ENCODE measurements around the gene NOD2. TPM values are rescaled to one million over a fixed set of nuclear protein-coding genes. Genes with fewer than 3 reads are reported as not detected.

NOD2 gene
- total RNA-seq, 1 experiment from 2014 or later: not detected

GRCh38 chr16:50747207-50747956 is 54.0 kb downstream of the NOD2 start:
- H3K9me3 ChIP-seq (ENCODE audit: control insufficient read depth, insufficient read depth, low read depth, low read length): no peaks in the 10 kb centered on the region
- DNase-seq (ENCODE audit: low read depth, low spot score): no peak
- no peak overlapping the region for H3K27ac ChIP-seq (ENCODE audit: low read length)
- POLR2A ChIA-PET: no interaction called here
- no TSS peak for BruUV-seq (replicated peaks)
- no peaks in the 10 kb centered on the region for H3K27me3 ChIP-seq (ENCODE audit: control insufficient read depth, insufficient read depth, low read length)
- intact Hi-C loops (cut with micrococcal nuclease; ENCODE audit: unreplicated experiment): no loop called here
- TF ChIP-seq CTCF (IDR thresholded peaks at IDR 0.05) (peak; percentile 27; the same call in 1 of the 2 replicates), TCF7L2 (IDR thresholded peaks at IDR 0.05; ENCODE audit: low read depth, low read length) (no peak), REST (IDR thresholded peaks at IDR 0.05; ENCODE audit: insufficient read depth in 1 of 2, low read depth in 2 of 2, low read length in 1 of 2) (no peak), POLR2AphosphoS5 (IDR thresholded peaks at IDR 0.05; ENCODE audit: low read depth, low read length) (no peak), SIN3A (IDR thresholded peaks at IDR 0.05; ENCODE audit: borderline replicate concordance, insufficient read depth, low read depth, low read length) (no peak)
- H3K36me3 ChIP-seq (ENCODE audit: control insufficient read depth, insufficient read depth, low read length): no peaks in the 10 kb centered on the region
- CTCF ChIA-PET: no interaction called here
- in situ Hi-C loops (cut with HindIII; ENCODE audit: low pct_unique_long_range_greater_than_20kb, low sequenced_read_pairs): no loop called here
- no peak for ATAC-seq
- no peak overlapping the region for H3K4me3 ChIP-seq (ENCODE audit: low read depth in 2 of 2, low read length in 2 of 2)
- H3K4me1 ChIP-seq (ENCODE audit: control insufficient read depth, insufficient read depth, low read length): no peaks in the 10 kb centered on the region

- no peaks in the 10 kb centered on the region for H3K4me1 ChIP-seq (ENCODE audit: control insufficient read depth, insufficient read depth, low read length)
- in situ Hi-C loops (cut with HindIII; ENCODE audit: low pct_unique_long_range_greater_than_20kb, low sequenced_read_pairs): no loop called here
- no TSS peak for BruUV-seq (replicated peaks)
- no peaks in the 10 kb centered on the region for H3K36me3 ChIP-seq (ENCODE audit: control insufficient read depth, insufficient read depth, low read length)
- H3K27me3 ChIP-seq (ENCODE audit: control insufficient read depth, insufficient read depth, low read length): no peaks in the 10 kb centered on the region
- no peaks in the 10 kb centered on the region for H3K9me3 ChIP-seq (ENCODE audit: control insufficient read depth, insufficient read depth, low read depth, low read length)
- DNase-seq (ENCODE audit: low read depth, low spot score): no peak
- no peak overlapping the region for H3K27ac ChIP-seq (ENCODE audit: low read length)
- intact Hi-C loops (cut with micrococcal nuclease; ENCODE audit: unreplicated experiment): no loop called here
- ChIA-PET POLR2A (no interaction called here), CTCF (no interaction called here)
- H3K4me3 ChIP-seq (ENCODE audit: low read depth in 2 of 2, low read length in 2 of 2): no peak overlapping the region
- ATAC-seq: no peak
- no peak for TF ChIP-seq CTCF (IDR thresholded peaks at IDR 0.05)
- TF ChIP-seq REST (IDR thresholded peaks at IDR 0.05; ENCODE audit: insufficient read depth in 1 of 2, low read depth in 2 of 2, low read length in 1 of 2): no peak
- TF ChIP-seq SIN3A (IDR thresholded peaks at IDR 0.05; ENCODE audit: borderline replicate concordance, insufficient read depth, low read depth, low read length): no peak
- no peak for TF ChIP-seq TCF7L2 (IDR thresholded peaks at IDR 0.05; ENCODE audit: low read depth, low read length)
- no peak for TF ChIP-seq POLR2AphosphoS5 (IDR thresholded peaks at IDR 0.05; ENCODE audit: low read depth, low read length)
Observed at GRCh38 chr16:50751528-50751927, 58.1 kb downstream of the NOD2 start.

Data from Panc1 (cell line).